OCI-LY3 (cell line): ENCODE results near the gene RNASE4.

Experiments used
- H2AFZ ChIP-seq: fragments of 200-600, 300-600 bp; shearing (Covaris generic); 2 replicates; pipeline ENCODE4 v1.6.0; 2014; ENCODE audit warnings: antibody characterized with exemption, low read depth, low read length
- H3K27ac ChIP-seq: fragments of 200-600, 300-600 bp; sonication (generic); 2 replicates; pipeline ENCODE4 v1.5.1; 2014; ENCODE audit warnings: mild to moderate bottlenecking, low read length, moderate library complexity, mixed read lengths
- H3K27me3 ChIP-seq: fragments of 200-600, 300-600 bp; sonication (generic); 2 replicates; pipeline ENCODE4 v1.6.1; 2014; ENCODE audit warnings: low read depth, low read length, mixed read lengths
- H3K36me3 ChIP-seq: fragments of 200-600, 300-600 bp; sonication (generic); replicated peaks from 2 replicates; pipeline ENCODE3; 2014; ENCODE audit warnings: low read depth, low read length, mixed read lengths
- H3K4me1 ChIP-seq: fragments of 300-600, 200-600 bp; sonication (generic); 2 replicates; pipeline ENCODE4 v1.6.1; 2014; ENCODE audit warnings: low read length, mixed read lengths
- H3K4me2 ChIP-seq: fragments of 200-600, 300-600 bp; sonication (generic); 2 replicates; pipeline ENCODE4 v1.6.1; 2014; ENCODE audit warnings: low read length, mixed read lengths
- H3K4me3 ChIP-seq: fragments of 300-600, 200-600 bp; sonication (generic); 2 replicates; pipeline ENCODE4 v1.5.1; 2014; ENCODE audit warnings: antibody characterized with exemption, mild to moderate bottlenecking, low read length, moderate library complexity
- H3K79me2 ChIP-seq: fragments of 300-600, 200-600 bp; shearing (Covaris generic); 2 replicates; pipeline ENCODE4 v1.6.1; 2014; ENCODE audit warnings: mild to moderate bottlenecking, low read length, mixed read lengths
- H3K9ac ChIP-seq: fragments of 300-600, 200-600 bp; shearing (Covaris generic); 2 replicates; pipeline ENCODE4 v1.6.0; 2014; ENCODE audit warnings: mild to moderate bottlenecking, low read length, moderate library complexity
- H3K9me3 ChIP-seq: fragments of 200-600, 300-600 bp; shearing (Covaris generic); 2 replicates; pipeline ENCODE4 v1.6.1; 2014; ENCODE audit warnings: low read length, mixed read lengths; ENCODE audit not compliant: insufficient read depth
- H4K20me1 ChIP-seq: fragments of 200-600, 300-600 bp; sonication (generic); 2 replicates; pipeline ENCODE4 v1.6.1; 2016; ENCODE audit warnings: low read length, mixed read lengths; ENCODE audit not compliant: insufficient read depth
- EZH2phosphoT487 ChIP-seq: fragments of 200-600 bp; shearing (Covaris generic); IDR thresholded peaks from 2 replicates; pipeline ENCODE4 v1.6.1; 2018; ENCODE audit warnings: antibody characterized with exemption, mixed run types, low read depth
- TF ChIP-seq, protein P1 (sequence below): fragments of 200-600, 300-600 bp; sonication (generic); IDR thresholded peaks from 2 replicates; pipeline ENCODE4 v1.5.1; 2014; ENCODE audit warnings: antibody characterized with exemption, low read length, low read depth

RNASE4 gene

GRCh38 chr14:20681348-20682126 lies 2.8 kb upstream of the RNASE4 start:
- peak overlapping the region; percentile 98 for H3K27ac ChIP-seq
- peaks cover 10% of the 10 kb centered on the region for H3K4me1 ChIP-seq
- H3K4me2 ChIP-seq, result peak overlapping the region; percentile 93
- no peaks in the 10 kb centered on the region for H3K9me3 ChIP-seq
- no peaks in the 10 kb centered on the region for H4K20me1 ChIP-seq
- H3K36me3 ChIP-seq, result no peaks in the 10 kb centered on the region
- H3K9ac ChIP-seq, result peak overlapping the region; percentile 99
- H3K27me3 ChIP-seq, result no peaks in the 10 kb centered on the region
- peak overlapping the region; percentile 43 for H2AFZ ChIP-seq
- peak overlapping the region; percentile 97 for H3K4me3 ChIP-seq
- TF ChIP-seq EZH2phosphoT487, result no peak
- TF ChIP-seq, protein P1, sequence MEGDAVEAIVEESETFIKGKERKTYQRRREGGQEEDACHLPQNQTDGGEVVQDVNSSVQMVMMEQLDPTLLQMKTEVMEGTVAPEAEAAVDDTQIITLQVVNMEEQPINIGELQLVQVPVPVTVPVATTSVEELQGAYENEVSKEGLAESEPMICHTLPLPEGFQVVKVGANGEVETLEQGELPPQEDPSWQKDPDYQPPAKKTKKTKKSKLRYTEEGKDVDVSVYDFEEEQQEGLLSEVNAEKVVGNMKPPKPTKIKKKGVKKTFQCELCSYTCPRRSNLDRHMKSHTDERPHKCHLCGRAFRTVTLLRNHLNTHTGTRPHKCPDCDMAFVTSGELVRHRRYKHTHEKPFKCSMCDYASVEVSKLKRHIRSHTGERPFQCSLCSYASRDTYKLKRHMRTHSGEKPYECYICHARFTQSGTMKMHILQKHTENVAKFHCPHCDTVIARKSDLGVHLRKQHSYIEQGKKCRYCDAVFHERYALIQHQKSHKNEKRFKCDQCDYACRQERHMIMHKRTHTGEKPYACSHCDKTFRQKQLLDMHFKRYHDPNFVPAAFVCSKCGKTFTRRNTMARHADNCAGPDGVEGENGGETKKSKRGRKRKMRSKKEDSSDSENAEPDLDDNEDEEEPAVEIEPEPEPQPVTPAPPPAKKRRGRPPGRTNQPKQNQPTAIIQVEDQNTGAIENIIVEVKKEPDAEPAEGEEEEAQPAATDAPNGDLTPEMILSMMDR, result no peak
- H3K79me2 ChIP-seq, result no peaks in the 10 kb centered on the region

DNA sequence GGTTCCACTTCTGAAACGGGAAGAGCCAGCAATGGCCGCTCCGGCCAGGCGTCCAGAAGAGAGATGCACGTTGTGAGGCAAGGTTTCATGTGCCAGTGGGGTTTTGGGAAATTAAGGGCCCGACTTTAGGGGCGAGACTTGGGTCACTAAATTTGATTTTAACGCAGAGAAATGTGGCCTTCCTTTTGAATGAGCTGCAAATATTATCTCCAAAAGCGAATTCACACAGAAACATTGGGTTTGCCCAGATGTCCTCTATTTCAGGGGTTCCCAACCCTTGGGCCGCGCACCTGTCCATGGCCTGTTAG lies 2.3 kb upstream of the RNASE4 start:
- Histone ChIP-seq H3K27ac (peak overlapping the region; percentile 98), H3K27me3 (no peaks in the 10 kb centered on the region), H4K20me1 (no peaks in the 10 kb centered on the region), H3K79me2 (no peaks in the 10 kb centered on the region), H2AFZ (peak overlapping the region; percentile 31), H3K4me3 (peak overlapping the region; percentile 97), H3K9ac (peak overlapping the region; percentile 99), H3K36me3 (no peaks in the 10 kb centered on the region), H3K4me2 (peak overlapping the region; percentile 93), H3K9me3 (no peaks in the 10 kb centered on the region), H3K4me1 (peaks cover 10% of the 10 kb centered on the region)
- TF ChIP-seq EZH2phosphoT487, result no peak
- TF ChIP-seq, protein P1, result no peak

DNA sequence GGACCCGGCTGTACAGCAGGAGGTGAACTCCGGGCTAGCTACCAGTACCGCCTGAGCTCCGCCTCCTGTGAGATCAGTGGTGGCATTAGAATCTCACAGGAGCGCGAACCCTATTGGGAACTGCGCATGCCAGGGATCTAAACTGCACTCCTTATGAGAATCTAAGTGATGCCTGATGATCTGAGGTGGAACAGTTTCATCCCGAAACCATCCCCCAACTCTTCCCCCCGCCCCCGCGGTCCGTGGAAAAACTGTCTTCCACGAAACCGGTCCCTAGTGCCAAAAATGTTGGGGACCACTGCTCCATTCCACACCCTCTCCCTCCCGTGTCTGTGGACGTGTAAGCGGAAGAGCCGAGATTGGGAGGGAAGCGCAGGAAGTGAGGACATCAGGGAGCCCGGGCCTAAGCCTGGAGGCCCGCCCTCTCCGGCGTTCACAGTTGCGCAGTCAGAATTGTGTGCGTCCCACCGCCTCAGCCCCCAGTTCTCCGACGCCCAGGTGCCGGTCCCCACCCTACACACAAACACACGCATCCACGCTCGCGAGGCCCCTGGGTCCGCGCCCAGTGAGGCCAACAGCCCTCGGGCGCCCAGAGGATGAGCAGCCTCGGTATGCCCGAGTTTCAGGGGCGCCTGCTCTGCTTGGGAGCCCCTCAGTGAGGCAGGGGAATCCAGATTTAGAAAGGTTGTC lies 1.8 kb upstream of the RNASE4 start:
- Histone ChIP-seq H3K27ac (peak overlapping the region; percentile 98), H3K27me3 (no peaks in the 10 kb centered on the region), H4K20me1 (no peaks in the 10 kb centered on the region), H3K9ac (peak overlapping the region; percentile 99), H3K36me3 (no peaks in the 10 kb centered on the region), H3K4me3 (peak overlapping the region; percentile 97), H2AFZ (peak overlapping the region; percentile 92; the same call in 1 of the 2 replicates), H3K4me2 (peak overlapping the region; percentile 93), H3K4me1 (peaks cover 10% of the 10 kb centered on the region), H3K9me3 (no peaks in the 10 kb centered on the region), H3K79me2 (no peaks in the 10 kb centered on the region)
- TF ChIP-seq, protein P1, result no peak
- TF ChIP-seq EZH2phosphoT487, result no peak

DNA sequence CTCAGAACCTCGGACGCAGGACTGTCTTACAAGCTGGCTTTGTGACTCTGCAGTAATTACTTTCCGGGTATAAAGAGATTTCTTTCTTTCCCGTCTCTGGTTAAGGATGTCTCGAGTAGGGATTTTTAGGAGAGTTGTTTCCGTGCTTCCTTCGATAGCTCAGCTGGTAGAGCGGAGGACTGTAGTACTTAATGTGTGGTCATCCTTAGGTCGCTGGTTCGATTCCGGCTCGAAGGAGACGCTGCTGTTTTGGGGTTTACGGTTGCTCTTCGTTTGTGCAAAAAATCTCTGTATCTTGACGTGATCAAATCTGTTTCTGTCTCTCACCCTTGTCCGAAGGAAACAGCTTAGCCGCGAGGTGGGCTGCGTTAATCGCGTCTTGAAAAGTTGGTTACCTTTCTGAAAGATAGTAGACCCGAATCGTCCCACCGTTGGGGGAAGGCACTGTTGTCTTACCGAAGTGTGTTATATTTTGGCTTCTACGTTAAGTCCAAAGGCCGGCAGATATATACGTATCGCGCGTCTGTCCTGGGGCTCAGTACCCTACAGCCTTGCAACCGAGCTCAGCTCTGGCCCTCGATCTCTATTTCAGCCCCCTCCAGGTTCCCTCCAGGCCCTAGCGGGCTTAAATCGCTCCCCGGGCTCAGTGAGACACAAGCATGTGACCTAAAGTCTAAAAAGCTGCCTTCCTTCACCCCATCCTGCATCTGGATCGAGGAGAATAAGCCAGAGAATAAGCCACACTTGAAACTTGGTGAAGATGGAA lies 1.1 kb upstream of the RNASE4 start:
- peak overlapping the region; percentile 97 for H3K4me3 ChIP-seq
- peak overlapping the region; percentile 96 for H2AFZ ChIP-seq
- H3K27ac ChIP-seq, result peak overlapping the region; percentile 98
- no peaks in the 10 kb centered on the region for H3K27me3 ChIP-seq
- H3K4me1 ChIP-seq, result peaks cover 10% of the 10 kb centered on the region
- TF ChIP-seq, protein P1, result no peak
- TF ChIP-seq EZH2phosphoT487, result no peak
- peak overlapping the region; percentile 99 for H3K9ac ChIP-seq
- no peaks in the 10 kb centered on the region for H3K36me3 ChIP-seq
- H3K9me3 ChIP-seq, result no peaks in the 10 kb centered on the region
- H3K79me2 ChIP-seq, result no peaks in the 10 kb centered on the region
- H4K20me1 ChIP-seq, result no peaks in the 10 kb centered on the region
- peak overlapping the region; percentile 93 for H3K4me2 ChIP-seq
